ENCODE measurements around the gene LRRC10B. TPM values are rescaled to one million over a fixed set of nuclear protein-coding genes. Genes with fewer than 3 reads are reported as not detected.

The LRRC10B gene
- total and polyA plus RNA-seq, 2 of the 8 experiments (the other 6 are each of a cell fraction or from before 2014, with no cell fraction given): 0.47 to 0.71 TPM

GRCh38 chr11:61509043-61510029 is 787 bp downstream of the LRRC10B start (continued):
- TF ChIP-seq CHD7 (IDR thresholded peaks at IDR 0.05; ENCODE audit: insufficient replicate concordance, low read length) (no peak), TEAD4 (IDR thresholded peaks at IDR 0.05; ENCODE audit: low read depth, low read length) (peak; percentile 55; the same call in 1 of the 2 replicates), SP1 (IDR thresholded peaks at IDR 0.05; ENCODE audit: low read depth, low read length) (no peak), SRF (IDR thresholded peaks at IDR 0.05; ENCODE audit: low read depth, low read length) (peak; percentile 32; the same call in 1 of the 2 replicates), BRCA1 (IDR thresholded peaks at IDR 0.05; ENCODE audit: low read depth, low read length) (no peak)
- TF ChIP-seq, protein P1, sequence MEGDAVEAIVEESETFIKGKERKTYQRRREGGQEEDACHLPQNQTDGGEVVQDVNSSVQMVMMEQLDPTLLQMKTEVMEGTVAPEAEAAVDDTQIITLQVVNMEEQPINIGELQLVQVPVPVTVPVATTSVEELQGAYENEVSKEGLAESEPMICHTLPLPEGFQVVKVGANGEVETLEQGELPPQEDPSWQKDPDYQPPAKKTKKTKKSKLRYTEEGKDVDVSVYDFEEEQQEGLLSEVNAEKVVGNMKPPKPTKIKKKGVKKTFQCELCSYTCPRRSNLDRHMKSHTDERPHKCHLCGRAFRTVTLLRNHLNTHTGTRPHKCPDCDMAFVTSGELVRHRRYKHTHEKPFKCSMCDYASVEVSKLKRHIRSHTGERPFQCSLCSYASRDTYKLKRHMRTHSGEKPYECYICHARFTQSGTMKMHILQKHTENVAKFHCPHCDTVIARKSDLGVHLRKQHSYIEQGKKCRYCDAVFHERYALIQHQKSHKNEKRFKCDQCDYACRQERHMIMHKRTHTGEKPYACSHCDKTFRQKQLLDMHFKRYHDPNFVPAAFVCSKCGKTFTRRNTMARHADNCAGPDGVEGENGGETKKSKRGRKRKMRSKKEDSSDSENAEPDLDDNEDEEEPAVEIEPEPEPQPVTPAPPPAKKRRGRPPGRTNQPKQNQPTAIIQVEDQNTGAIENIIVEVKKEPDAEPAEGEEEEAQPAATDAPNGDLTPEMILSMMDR (IDR thresholded peaks at IDR 0.05; ENCODE audit: control extremely low read depth in 1 of 3, insufficient read depth in 1 of 3, low read depth in 1 of 3, low read length in 3 of 3): peak in 2 of 3 experiments; percentile 69 to 81; a peak in 3 of 4 replicates
